ENCODE measurements around the gene TNFAIP3.

DNA sequence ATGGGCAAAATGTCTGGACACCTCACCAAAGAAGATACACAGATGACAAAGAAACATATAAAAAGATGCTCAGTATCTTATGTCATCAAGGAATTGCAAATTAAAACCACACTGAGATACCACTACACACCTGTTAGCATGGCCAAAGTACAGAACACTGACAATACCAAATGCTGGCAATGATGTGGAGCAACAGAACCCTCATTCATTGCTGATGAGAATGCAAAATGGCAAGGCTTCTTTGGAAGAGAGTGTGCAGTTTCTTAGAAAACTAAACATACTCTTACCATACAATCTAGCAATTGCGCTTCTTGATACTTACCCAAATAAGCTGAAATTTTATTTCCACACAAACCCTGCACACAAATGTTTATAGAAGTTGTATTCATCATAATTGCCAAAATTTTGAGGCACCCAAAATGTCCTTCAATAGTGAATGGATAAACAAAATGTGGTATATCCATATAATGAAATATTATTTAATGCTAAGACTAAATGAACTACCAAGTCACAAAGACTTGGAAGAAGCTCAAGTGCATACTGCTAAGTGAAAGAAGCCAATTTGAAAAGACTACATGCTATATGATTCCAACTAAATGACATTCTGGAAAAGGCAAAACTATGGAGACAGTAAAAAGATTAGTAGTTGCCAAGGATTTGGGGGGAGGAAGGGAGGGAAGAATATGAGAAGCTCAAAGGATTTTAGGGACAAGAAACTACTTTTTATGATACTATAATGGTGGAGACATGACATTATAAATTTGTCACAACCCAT, 50.7 kb downstream of the TNFAIP3 start:
- TF ChIP-seq CTCF (IDR thresholded peaks at IDR 0.05) (no peak), EP300 (IDR thresholded peaks at IDR 0.05) (no peak)
